ENCODE data around the gene FRYL. TPM values are rescaled to one million over a fixed set of nuclear protein-coding genes. Genes with fewer than 3 reads are reported as not detected.

FRYL gene
- total and polyA plus RNA-seq, 2 of the 13 experiments (the other 11 are each of a cell fraction or from before 2014, with no cell fraction given) = 9.7 to 19.6 TPM

DNA sequence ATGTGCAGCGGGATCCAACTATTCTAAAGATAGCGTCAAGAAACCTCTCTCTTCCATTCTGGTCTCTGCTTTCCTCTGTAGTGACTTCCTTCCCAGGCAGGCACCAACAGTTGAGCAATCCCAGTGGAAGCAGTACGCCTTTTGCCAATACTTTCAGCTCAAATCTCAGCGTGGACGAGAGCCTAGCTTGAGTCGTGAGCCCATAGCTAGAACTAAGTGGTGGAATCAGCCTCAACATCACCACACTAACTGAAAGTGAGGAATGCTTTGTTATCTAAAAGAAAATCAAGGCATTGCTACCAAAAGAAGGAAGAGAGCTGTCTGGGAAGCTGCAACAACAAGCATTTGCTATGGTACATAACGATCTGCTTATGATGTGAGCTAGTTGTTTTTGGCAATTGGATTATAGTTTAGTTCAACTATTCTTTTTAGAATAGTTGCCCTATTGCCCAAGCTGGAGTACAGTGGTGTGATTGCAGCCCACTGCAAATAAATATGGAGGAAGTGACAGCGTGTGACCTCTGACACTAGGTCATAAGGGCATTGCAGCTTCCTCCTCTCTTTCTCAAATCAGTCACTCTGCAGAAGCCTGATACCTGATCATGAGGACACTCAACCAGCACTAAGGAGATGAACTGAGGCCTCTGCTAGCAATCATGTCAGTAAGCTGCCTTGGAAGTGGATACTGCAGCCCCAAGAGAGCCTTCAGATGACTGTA, 24.7 kb upstream of the FRYL start (continued):
- TF ChIP-seq, protein P1, sequence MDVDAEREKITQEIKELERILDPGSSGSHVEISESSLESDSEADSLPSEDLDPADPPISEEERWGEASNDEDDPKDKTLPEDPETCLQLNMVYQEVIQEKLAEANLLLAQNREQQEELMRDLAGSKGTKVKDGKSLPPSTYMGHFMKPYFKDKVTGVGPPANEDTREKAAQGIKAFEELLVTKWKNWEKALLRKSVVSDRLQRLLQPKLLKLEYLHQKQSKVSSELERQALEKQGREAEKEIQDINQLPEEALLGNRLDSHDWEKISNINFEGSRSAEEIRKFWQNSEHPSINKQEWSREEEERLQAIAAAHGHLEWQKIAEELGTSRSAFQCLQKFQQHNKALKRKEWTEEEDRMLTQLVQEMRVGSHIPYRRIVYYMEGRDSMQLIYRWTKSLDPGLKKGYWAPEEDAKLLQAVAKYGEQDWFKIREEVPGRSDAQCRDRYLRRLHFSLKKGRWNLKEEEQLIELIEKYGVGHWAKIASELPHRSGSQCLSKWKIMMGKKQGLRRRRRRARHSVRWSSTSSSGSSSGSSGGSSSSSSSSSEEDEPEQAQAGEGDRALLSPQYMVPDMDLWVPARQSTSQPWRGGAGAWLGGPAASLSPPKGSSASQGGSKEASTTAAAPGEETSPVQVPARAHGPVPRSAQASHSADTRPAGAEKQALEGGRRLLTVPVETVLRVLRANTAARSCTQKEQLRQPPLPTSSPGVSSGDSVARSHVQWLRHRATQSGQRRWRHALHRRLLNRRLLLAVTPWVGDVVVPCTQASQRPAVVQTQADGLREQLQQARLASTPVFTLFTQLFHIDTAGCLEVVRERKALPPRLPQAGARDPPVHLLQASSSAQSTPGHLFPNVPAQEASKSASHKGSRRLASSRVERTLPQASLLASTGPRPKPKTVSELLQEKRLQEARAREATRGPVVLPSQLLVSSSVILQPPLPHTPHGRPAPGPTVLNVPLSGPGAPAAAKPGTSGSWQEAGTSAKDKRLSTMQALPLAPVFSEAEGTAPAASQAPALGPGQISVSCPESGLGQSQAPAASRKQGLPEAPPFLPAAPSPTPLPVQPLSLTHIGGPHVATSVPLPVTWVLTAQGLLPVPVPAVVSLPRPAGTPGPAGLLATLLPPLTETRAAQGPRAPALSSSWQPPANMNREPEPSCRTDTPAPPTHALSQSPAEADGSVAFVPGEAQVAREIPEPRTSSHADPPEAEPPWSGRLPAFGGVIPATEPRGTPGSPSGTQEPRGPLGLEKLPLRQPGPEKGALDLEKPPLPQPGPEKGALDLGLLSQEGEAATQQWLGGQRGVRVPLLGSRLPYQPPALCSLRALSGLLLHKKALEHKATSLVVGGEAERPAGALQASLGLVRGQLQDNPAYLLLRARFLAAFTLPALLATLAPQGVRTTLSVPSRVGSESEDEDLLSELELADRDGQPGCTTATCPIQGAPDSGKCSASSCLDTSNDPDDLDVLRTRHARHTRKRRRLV (CRISPR knock-in tag; IDR thresholded peaks at IDR 0.05) = no peak
- TF ChIP-seq ZNF10 (CRISPR knock-in tag; IDR thresholded peaks at IDR 0.05; ENCODE audit: borderline replicate concordance, low read depth) (no peak), ETV5 (CRISPR knock-in tag; IDR thresholded peaks at IDR 0.05; ENCODE audit: borderline replicate concordance) (peak; percentile 46; the same call in 1 of the 2 replicates), NR2F6 (IDR thresholded peaks at IDR 0.05) (peak; percentile 89), NR2F6 (CRISPR knock-in tag; IDR thresholded peaks at IDR 0.05) (peak; percentile 86), SMARCE1 (IDR thresholded peaks at IDR 0.05; ENCODE audit: borderline replicate concordance) (no peak), U2AF2 (IDR thresholded peaks at IDR 0.05; ENCODE audit: low read depth, low read length) (no peak), ZBTB3 (CRISPR knock-in tag; IDR thresholded peaks at IDR 0.05; ENCODE audit: borderline replicate concordance, low read depth) (no peak), RARA (CRISPR knock-in tag; IDR thresholded peaks at IDR 0.05) (peak; percentile 59), ELF3 (CRISPR knock-in tag; IDR thresholded peaks at IDR 0.05) (peak; percentile 39; the same call in 1 of the 2 replicates), ZNF605 (CRISPR knock-in tag; IDR thresholded peaks at IDR 0.05) (peak; percentile 44; the same call in 1 of the 2 replicates), CSRNP2 (CRISPR knock-in tag; conservative IDR thresholded peaks at IDR 0.05; ENCODE audit: low read depth) (no peak), EED (CRISPR knock-in tag; IDR thresholded peaks at IDR 0.05) (no peak), ZBTB26 (CRISPR knock-in tag; IDR thresholded peaks at IDR 0.05; ENCODE audit: borderline replicate concordance) (no peak)

Data from HepG2 (cell line).